ENCODE measurements around the gene ARHGEF40. TPM values are rescaled to one million over a fixed set of nuclear protein-coding genes. Genes with fewer than 3 reads are reported as not detected.
A peak's percentile ranks its signal among the peaks of the same experiment; 100 is the strongest.

The ARHGEF40 gene
- total RNA-seq, 1 donor from 2014 or later = 1.4 TPM

- TF ChIP-seq, protein P1, sequence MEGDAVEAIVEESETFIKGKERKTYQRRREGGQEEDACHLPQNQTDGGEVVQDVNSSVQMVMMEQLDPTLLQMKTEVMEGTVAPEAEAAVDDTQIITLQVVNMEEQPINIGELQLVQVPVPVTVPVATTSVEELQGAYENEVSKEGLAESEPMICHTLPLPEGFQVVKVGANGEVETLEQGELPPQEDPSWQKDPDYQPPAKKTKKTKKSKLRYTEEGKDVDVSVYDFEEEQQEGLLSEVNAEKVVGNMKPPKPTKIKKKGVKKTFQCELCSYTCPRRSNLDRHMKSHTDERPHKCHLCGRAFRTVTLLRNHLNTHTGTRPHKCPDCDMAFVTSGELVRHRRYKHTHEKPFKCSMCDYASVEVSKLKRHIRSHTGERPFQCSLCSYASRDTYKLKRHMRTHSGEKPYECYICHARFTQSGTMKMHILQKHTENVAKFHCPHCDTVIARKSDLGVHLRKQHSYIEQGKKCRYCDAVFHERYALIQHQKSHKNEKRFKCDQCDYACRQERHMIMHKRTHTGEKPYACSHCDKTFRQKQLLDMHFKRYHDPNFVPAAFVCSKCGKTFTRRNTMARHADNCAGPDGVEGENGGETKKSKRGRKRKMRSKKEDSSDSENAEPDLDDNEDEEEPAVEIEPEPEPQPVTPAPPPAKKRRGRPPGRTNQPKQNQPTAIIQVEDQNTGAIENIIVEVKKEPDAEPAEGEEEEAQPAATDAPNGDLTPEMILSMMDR (IDR thresholded peaks at IDR 0.05) = no peak
- intact Hi-C loops (cut with micrococcal nuclease) = no loop called here
- no peaks in the 10 kb centered on the region for H3K9me3 Mint-ChIP-seq
- no peak overlapping the region for H3K4me3 Mint-ChIP-seq
- POLR2A ChIA-PET = no interaction called here
- DNase-seq (no peak), ATAC-seq (ENCODE audit: low read depth) (no peak)
- H3K4me1 Mint-ChIP-seq = peaks cover 17% of the 10 kb centered on the region
- CTCF ChIA-PET = interaction anchor here (0.9 to 4.7 kb wide), 3 partner anchors 7 to 70 kb away, joined by 4 to 34 read pairs (median 7); no protein-coding TSS in a partner anchor
- H3K27ac Mint-ChIP-seq = no peak overlapping the region
- H3K27me3 Mint-ChIP-seq = peaks cover under 1% of the 10 kb centered on the region
- no peaks in the 10 kb centered on the region for H3K36me3 Mint-ChIP-seq (ENCODE audit: low read depth)
Observed at GRCh38 chr14:21084998-21085853, 15.1 kb downstream of the ARHGEF40 start.

- intact Hi-C loops (cut with micrococcal nuclease) = no loop called here
Observed at GRCh38 chr14:21086908-21087293, 16.8 kb downstream of the ARHGEF40 start.

DNA sequence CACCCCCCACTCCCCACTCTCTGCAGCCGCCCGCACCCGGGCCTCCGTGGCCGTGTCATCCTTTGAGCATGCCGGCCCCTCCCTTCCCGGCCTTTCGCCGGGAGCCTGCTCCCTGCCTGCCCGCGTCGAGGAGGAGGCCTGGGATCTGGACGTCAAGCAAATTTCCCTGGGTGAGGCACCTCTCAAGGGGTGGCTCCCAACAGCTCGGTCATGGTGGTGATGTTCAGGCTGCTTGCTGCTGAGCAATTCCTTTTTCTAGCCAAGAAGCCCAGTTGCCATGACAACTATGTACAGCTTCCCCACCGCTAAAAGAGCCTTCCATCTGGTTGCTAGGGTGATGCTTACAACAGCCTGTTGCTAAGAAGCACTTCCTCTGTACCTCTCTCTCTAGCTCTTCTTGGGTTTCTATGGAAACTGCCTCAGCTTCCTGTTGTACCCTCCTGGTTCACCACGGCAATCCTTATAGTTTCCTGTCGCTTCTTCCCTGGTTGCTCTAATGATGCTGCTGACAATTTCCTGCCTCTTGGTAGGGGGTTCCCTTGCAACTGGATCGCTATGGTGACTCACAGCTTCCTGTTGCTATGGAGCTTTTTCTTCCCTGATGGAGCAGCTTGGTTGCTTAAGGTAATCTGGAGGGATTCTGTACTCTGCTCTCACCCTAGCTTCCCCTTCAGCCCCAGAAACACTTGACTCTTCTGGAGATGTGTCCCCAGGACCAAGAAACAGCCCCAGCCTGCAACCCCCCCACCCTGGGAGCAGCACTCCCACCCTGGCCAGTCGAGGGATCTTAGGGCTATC is 17.4 kb downstream of the ARHGEF40 start:
- no peak for DNase-seq
- peak; percentile 70 for ATAC-seq (ENCODE audit: low read depth)
- H3K9me3 Mint-ChIP-seq = no peaks in the 10 kb centered on the region
- H3K4me3 Mint-ChIP-seq = no peak overlapping the region
- ChIA-PET CTCF (interaction anchor here (0.9 to 4.7 kb wide), 6 partner anchors 9 to 72 kb away, joined by 4 to 34 read pairs (median 14); no protein-coding TSS in a partner anchor), POLR2A (interaction anchor here (0.7 to 1.1 kb wide), 2 partner anchors 17 to 68 kb away, joined by 3 to 5 read pairs; no protein-coding TSS in a partner anchor)
- H3K27me3 Mint-ChIP-seq = no peaks in the 10 kb centered on the region
- peak overlapping the region; percentile 50 for H3K27ac Mint-ChIP-seq
- H3K4me1 Mint-ChIP-seq = peaks cover 20% of the 10 kb centered on the region
- intact Hi-C loops (cut with micrococcal nuclease) = no loop called here
- H3K36me3 Mint-ChIP-seq (ENCODE audit: low read depth) = no peaks in the 10 kb centered on the region
- TF ChIP-seq, protein P1 (IDR thresholded peaks at IDR 0.05) = no peak

More at GRCh38 chr14:21086908-21087293, 16.8 kb downstream of the ARHGEF40 start:
- ChIA-PET CTCF (interaction anchor here (0.9 to 4.7 kb wide), 4 partner anchors 9 to 72 kb away, joined by 4 to 34 read pairs (median 14); no protein-coding TSS in a partner anchor), POLR2A (interaction anchor here (0.7 to 1.1 kb wide), 2 partner anchors 16 to 68 kb away, joined by 3 to 5 read pairs; no protein-coding TSS in a partner anchor)
- no peaks in the 10 kb centered on the region for H3K36me3 Mint-ChIP-seq (ENCODE audit: low read depth)
- no peaks in the 10 kb centered on the region for H3K27me3 Mint-ChIP-seq
- no peak for ATAC-seq (ENCODE audit: low read depth)
- peaks cover 19% of the 10 kb centered on the region for H3K4me1 Mint-ChIP-seq
- no peak for DNase-seq
- TF ChIP-seq, protein P1 (IDR thresholded peaks at IDR 0.05) = no peak
- H3K27ac Mint-ChIP-seq = peak overlapping the region; percentile 32
- H3K4me3 Mint-ChIP-seq = no peak overlapping the region
- H3K9me3 Mint-ChIP-seq = no peaks in the 10 kb centered on the region

DNA sequence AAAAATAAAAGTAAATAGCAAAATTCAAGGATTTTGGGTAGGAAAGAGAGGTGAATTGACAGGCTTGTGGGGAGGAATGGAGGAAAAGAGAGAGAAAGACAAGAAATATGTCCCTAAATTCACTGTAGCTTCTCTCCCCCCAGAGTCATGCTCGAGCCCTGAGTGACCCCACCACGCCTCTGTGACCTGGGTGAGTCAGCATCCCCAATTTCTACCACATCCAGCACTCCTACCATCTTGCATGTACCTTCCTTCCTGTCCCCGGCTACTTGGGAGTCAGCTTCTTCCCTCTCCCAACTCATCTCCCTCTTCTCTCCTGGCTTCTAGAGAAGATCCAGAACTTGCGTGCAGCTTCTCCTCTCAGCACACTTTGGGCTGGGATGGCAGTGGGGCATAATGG is 18.6 kb downstream of the ARHGEF40 start:
- CTCF ChIA-PET = interaction anchor here (1.3 to 4.7 kb wide), 7 partner anchors 7 to 74 kb away, joined by 3 to 34 read pairs (median 13); partner anchors contain the start of gene ARHGEF40
- no peak overlapping the region for H3K4me3 Mint-ChIP-seq
- DNase-seq (no peak), ATAC-seq (ENCODE audit: low read depth) (no peak)
- POLR2A ChIA-PET = interaction anchor here (0.6 kb wide), 1 partner anchor 16 kb away, joined by 3 read pairs; no protein-coding TSS in a partner anchor
- no peaks in the 10 kb centered on the region for H3K36me3 Mint-ChIP-seq (ENCODE audit: low read depth)
- H3K27me3 Mint-ChIP-seq = no peaks in the 10 kb centered on the region
- no peak overlapping the region for H3K27ac Mint-ChIP-seq
- intact Hi-C loops (cut with micrococcal nuclease) = no loop called here
- no peaks in the 10 kb centered on the region for H3K9me3 Mint-ChIP-seq
- peaks cover 24% of the 10 kb centered on the region for H3K4me1 Mint-ChIP-seq
- TF ChIP-seq, protein P1 (IDR thresholded peaks at IDR 0.05) = no peak
